Ovary (tissue), 3 donors: ENCODE data around the gene KMT2A.

ENCODE experiments used
- EP300 ChIP-seq: sonication (generic); formaldehyde crosslinking; IDR thresholded peaks from one replicate; pipeline ENCODE4 v1.6.1; 2017; ENCODE audit warnings: antibody characterized with exemption
- TF ChIP-seq, protein P1 (sequence below), 3 donors: fragments of 450-650 bp in 2 of 3; fragments of 200-600 bp in 1 of 3; IDR thresholded peaks; one replicate each; pipeline versions ENCODE4 v1.5.1 to v1.8.0; 2016 to 2022; ENCODE audit warnings: antibody characterized with exemption in 3 of 3, mild to moderate bottlenecking in 1 of 3
- donor health status: DM: no; HTN: no; CAD: no.

DNA sequence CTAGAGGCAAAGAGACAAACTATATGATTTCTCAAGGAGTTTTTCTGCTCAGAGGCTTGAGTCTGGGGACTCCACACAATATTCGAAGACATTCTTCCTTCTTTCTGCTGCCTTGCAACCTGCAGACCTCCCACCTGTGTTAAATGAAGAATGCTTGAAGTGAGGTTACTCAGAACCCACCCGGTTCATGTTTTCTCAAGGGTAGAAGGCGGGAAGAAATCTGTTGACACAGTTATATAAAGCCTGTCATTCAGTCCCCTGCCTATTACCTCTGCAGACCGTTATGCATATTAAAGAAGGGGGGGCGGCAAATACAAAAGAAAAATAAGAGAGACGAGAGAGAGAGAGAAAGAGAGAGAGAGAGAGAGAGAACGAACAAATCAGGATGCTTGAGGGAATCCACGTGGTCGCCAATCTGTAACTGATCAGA, 2.2 kb upstream of the KMT2A start:
- TF ChIP-seq, protein P1, sequence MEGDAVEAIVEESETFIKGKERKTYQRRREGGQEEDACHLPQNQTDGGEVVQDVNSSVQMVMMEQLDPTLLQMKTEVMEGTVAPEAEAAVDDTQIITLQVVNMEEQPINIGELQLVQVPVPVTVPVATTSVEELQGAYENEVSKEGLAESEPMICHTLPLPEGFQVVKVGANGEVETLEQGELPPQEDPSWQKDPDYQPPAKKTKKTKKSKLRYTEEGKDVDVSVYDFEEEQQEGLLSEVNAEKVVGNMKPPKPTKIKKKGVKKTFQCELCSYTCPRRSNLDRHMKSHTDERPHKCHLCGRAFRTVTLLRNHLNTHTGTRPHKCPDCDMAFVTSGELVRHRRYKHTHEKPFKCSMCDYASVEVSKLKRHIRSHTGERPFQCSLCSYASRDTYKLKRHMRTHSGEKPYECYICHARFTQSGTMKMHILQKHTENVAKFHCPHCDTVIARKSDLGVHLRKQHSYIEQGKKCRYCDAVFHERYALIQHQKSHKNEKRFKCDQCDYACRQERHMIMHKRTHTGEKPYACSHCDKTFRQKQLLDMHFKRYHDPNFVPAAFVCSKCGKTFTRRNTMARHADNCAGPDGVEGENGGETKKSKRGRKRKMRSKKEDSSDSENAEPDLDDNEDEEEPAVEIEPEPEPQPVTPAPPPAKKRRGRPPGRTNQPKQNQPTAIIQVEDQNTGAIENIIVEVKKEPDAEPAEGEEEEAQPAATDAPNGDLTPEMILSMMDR (IDR thresholded peaks at IDR 0.05), result no peak
- TF ChIP-seq EP300, result no peak
